Liver (tissue), 9 donors: Measurements from ENCODE around the gene UCKL1. TPM values are rescaled to one million over a fixed set of nuclear protein-coding genes. Genes with fewer than 3 reads are reported as not detected.
A peak's percentile ranks its signal among the peaks of the same experiment; 100 is the strongest.

Experiments used
- DNase-seq: peaks from one replicate; pipeline ENCODE4 v3.0.0-alpha.2; 2017; ENCODE audit warnings: low spot score
- H3K27ac ChIP-seq, 2 donors: one replicate each; pipeline ENCODE4 v1.7.0; 2013; ENCODE audit warnings: inconsistent platforms in 2 of 2, low read length in 2 of 2, control low read depth in 1 of 2, low read depth in 1 of 2, mild to moderate bottlenecking in 1 of 2
- H3K27me3 ChIP-seq, 4 donors: one replicate each; pipeline versions ENCODE4 v1.6.1 to v1.7.0; 2013; ENCODE audit warnings: low read length in 3 of 4, inconsistent platforms in 1 of 4, mild to moderate bottlenecking in 1 of 4, moderate library complexity in 1 of 4; ENCODE audit not compliant: control insufficient read depth in 4 of 4, insufficient read depth in 4 of 4
- H3K36me3 ChIP-seq, 4 donors: one replicate each; pipeline versions ENCODE4 v1.6.1 to v1.7.0; 2013; ENCODE audit warnings: low read length in 3 of 4, mild to moderate bottlenecking in 3 of 4, low read depth in 1 of 4, moderate library complexity in 1 of 4; ENCODE audit not compliant: control insufficient read depth in 4 of 4, insufficient read depth in 3 of 4
- H3K4me1 ChIP-seq, 4 donors: one replicate each; pipeline versions ENCODE4 v1.6.1 to v1.7.0; 2013; ENCODE audit warnings: low read length in 3 of 4, mild to moderate bottlenecking in 3 of 4, moderate library complexity in 1 of 4; ENCODE audit not compliant: control insufficient read depth in 4 of 4, insufficient read depth in 4 of 4
- H3K4me3 ChIP-seq, 3 donors: one replicate each; pipeline versions ENCODE4 v1.6.1 to v1.7.0; 2013; ENCODE audit warnings: low read length in 3 of 3, control low read depth in 1 of 3, low read depth in 1 of 3, mild to moderate bottlenecking in 1 of 3
- H3K9ac ChIP-seq, 2 donors: one replicate each; pipeline ENCODE4 v1.7.0; 2013; ENCODE audit warnings: low read length in 2 of 2, mild to moderate bottlenecking in 2 of 2, moderate library complexity in 2 of 2, control low read depth in 1 of 2, low read depth in 1 of 2
- H3K9me3 ChIP-seq, 4 donors: one replicate each; pipeline versions ENCODE4 v1.6.1 to v1.7.0; 2013; ENCODE audit warnings: low read length in 3 of 4; ENCODE audit not compliant: control insufficient read depth in 4 of 4
- FOXA1 ChIP-seq: IDR thresholded peaks from 2 replicates; pipeline ENCODE4 v1.6.1; 2016; ENCODE audit warnings: antibody characterized with exemption
- GABPA ChIP-seq, 2 donors: IDR thresholded peaks in 1 of 2; conservative IDR thresholded peaks in 1 of 2; 2 replicates each; pipeline ENCODE4 v1.6.1; 2016; ENCODE audit warnings: antibody characterized with exemption in 2 of 2, mild to moderate bottlenecking in 1 of 2, moderate library complexity in 1 of 2
- HNF4A ChIP-seq, 2 donors: conservative IDR thresholded peaks; 2 replicates each; pipeline ENCODE4 v1.6.1; 2016; ENCODE audit warnings: antibody characterized with exemption in 2 of 2, mild to moderate bottlenecking in 2 of 2
- HNF4G ChIP-seq: IDR thresholded peaks from 2 replicates; pipeline ENCODE4 v1.6.1; 2016; ENCODE audit warnings: antibody characterized with exemption
- JUND ChIP-seq, 2 donors: IDR thresholded peaks; 2 replicates each; pipeline ENCODE4 v1.6.1; 2016; ENCODE audit warnings: antibody characterized with exemption in 2 of 2
- NR2F2 ChIP-seq: IDR thresholded peaks from 2 replicates; pipeline ENCODE4 v1.6.1; 2016; ENCODE audit warnings: antibody characterized with exemption
- RAD21 ChIP-seq, 2 donors: IDR thresholded peaks; 2 replicates each; pipeline ENCODE4 v1.6.1; 2016; ENCODE audit warnings: antibody characterized with exemption in 2 of 2, mild to moderate bottlenecking in 2 of 2
- SP1 ChIP-seq: IDR thresholded peaks from 2 replicates; pipeline ENCODE4 v1.6.1; 2018; ENCODE audit warnings: antibody characterized with exemption, mild to moderate bottlenecking
- TAF1 ChIP-seq: conservative IDR thresholded peaks from 2 replicates; pipeline ENCODE4 v1.6.1; 2016; ENCODE audit warnings: antibody characterized with exemption, mild to moderate bottlenecking
- YY1 ChIP-seq: IDR thresholded peaks from 2 replicates; pipeline ENCODE4 v1.6.1; 2016; ENCODE audit warnings: antibody characterized with exemption, mild to moderate bottlenecking
- WGBS: extraction: QIAGEN DNeasy Blood & Tissue Kit; methylation state at CpG from one replicate; pipeline ENCODE4 v1.1.7; 2013; 5-methylcytosine and 5-hydroxymethylcytosine counted together
- polyA plus RNA-seq, 2 donors: library from polyadenylated mRNA; stranded (reverse) in 1 of 2; unstranded in 1 of 2; fragments of 200-250 nt in 1 of 2; fragments of >200 nt in 1 of 2; fragmentation: Nextera tagmentation in 1 of 2; extraction: Ambion mirVana in 1 of 2; gene quantifications; one replicate each; pipeline versions ENCODE4 v1.2.1 to v1.2.3, GENCODE V29; 2013 to 2015
- total RNA-seq, 2 donors: library from RNA; depleted of rRNA; stranded (reverse); fragments of >200 nt; gene quantifications; one replicate each; pipeline ENCODE4 v1.2.3, GENCODE V29; 2014
- TF ChIP-seq, protein P1 (sequence below): IDR thresholded peaks from 2 replicates; pipeline ENCODE4 v1.6.1; 2016; ENCODE audit warnings: antibody characterized with exemption
- TF ChIP-seq, protein P2 (sequence below): IDR thresholded peaks from 2 replicates; pipeline ENCODE4 v1.6.1; 2016; ENCODE audit warnings: antibody characterized with exemption
- TF ChIP-seq, protein P3 (sequence below): IDR thresholded peaks from 2 replicates; pipeline ENCODE4 v1.6.1; 2016; ENCODE audit warnings: antibody characterized with exemption, mild to moderate bottlenecking
- TF ChIP-seq, protein P4 (sequence below): fragments of 150-350 bp; IDR thresholded peaks from 2 replicates; pipeline ENCODE4 v1.5.1; 2017; ENCODE audit warnings: improper control_type of control experiment, low read depth, low read length; ENCODE audit not compliant: missing input control
- TF ChIP-seq, protein P5 (sequence below): IDR thresholded peaks from 2 replicates; pipeline ENCODE4 v1.6.1; 2016; ENCODE audit warnings: antibody characterized with exemption
- donor health status: healthy.
- donor health status: healthy.
- donor health status: healthy.
- donor health status: healthy.
- donor health status: healthy.

Gene UCKL1
- total and polyA plus RNA-seq, 4 donors = 16.4 to 20.4 (median 18.3) TPM

DNA sequence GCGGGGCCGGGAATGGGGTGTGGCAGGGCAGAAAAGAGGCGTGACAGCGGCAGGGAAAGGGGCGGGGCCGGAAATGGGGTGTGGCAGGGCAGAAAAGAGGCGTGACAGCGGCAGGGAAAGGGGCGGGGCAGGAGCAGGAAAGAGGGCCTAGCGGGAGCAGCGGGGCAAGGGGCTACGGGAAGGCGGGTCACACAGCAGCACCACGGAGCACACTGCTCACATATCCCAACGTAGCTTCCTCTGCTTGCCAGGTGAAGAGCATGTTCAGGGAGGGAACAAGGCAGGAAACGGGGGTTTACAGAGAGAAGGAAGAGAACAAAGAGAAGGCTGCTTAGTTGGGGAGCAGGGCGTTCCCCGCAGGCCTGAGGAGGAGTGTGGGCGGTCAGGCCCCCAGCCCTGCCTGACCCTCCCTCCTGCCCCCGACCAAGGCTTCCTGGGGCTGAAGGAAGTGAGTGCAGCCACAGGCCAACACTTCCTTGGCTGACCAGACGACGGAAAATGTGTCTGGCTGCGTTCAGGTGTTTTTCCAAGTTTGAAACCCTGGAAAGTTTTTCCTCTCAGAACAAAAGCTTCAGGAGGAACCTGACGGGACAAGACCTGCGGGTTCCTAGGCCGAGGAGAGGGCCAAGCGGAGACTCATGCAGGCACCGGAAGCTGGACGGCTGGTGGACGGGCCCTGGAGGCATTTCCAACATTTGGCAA lies 13.8 kb downstream of the UCKL1 start:
- H3K4me3 ChIP-seq = no peak overlapping the region

DNA sequence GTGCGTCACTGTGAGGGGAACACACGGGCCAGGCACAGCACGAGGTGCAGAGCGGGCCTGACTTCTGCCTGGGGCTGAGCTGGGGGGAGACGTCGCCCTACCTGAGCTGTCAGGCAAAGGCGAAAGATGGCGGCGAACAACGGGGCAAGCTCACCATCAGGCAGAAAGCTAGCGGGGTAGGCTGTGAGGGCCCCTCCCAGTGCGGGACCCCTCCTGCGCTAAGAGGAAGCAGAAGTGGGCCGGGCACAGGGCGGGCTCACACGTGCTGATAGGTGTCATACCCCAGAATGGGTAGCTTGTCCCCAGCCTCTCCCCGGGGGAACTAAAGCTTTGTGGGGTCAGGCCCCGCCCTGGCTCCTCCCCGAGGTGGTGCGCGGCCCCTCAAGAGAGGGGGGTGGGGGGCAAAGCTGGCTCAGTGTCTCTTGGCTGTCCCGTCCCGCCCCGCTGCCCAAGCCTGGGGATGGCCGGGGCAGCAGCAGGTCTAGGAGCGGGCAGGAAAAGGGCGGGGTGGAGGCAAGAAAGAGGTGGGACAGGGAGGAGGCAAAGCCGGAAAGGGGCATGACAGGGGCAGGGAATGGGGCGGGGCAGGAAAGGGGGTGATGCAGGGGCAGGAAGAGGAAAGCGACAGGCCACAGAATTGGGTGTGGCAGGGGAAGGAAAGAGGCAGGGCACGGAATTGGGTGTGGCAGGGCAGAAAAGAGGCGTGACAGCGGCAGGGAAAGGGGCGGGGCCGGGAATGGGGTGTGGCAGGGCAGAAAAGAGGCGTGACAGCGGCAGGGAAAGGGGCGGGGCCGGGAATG lies 14.7 kb downstream of the UCKL1 start:
- Histone ChIP-seq H3K9ac (no peak overlapping the region), H3K9me3 (no peaks in the 10 kb centered on the region), H3K27me3 (no peaks in the 10 kb centered on the region), H3K4me3 (no peak overlapping the region), H3K4me1 (peaks cover 0 to 2% (median 0%) of the 10 kb centered on the region in 4 donors), H3K27ac (peak overlapping the region in 1 of 2 donors; percentile 20), H3K36me3 (peaks cover 16 to 51% (median 23%) of the 10 kb centered on the region in 4 donors)
- 81% methylated on average over 35 of the region's 39 CpGs for WGBS
- DNase-seq = no peak
- TF ChIP-seq SP1 (peak; percentile 12), TAF1 (no peak), RAD21 (IDR thresholded peaks at IDR 0.05) (no peak), NR2F2 (no peak), FOXA1 (no peak), HNF4A (conservative IDR thresholded peaks at IDR 0.05) (no peak)

More for the DNA sequence above, 13.8 kb downstream of the UCKL1 start:
- H3K36me3 ChIP-seq = peaks cover 16 to 51% (median 23%) of the 10 kb centered on the region in 4 donors
- H3K27ac ChIP-seq = no peak overlapping the region
- H3K4me1 ChIP-seq = peaks cover 0 to 4% (median 1%) of the 10 kb centered on the region in 4 donors
- H3K27me3 ChIP-seq = no peaks in the 10 kb centered on the region
- no peaks in the 10 kb centered on the region for H3K9me3 ChIP-seq
- 74% methylated on average over 30 of the region's 30 CpGs for WGBS
- H3K9ac ChIP-seq = no peak overlapping the region
- TF ChIP-seq HNF4A (conservative IDR thresholded peaks at IDR 0.05) (no peak), NR2F2 (peak; percentile 50)
- no peak for DNase-seq

DNA sequence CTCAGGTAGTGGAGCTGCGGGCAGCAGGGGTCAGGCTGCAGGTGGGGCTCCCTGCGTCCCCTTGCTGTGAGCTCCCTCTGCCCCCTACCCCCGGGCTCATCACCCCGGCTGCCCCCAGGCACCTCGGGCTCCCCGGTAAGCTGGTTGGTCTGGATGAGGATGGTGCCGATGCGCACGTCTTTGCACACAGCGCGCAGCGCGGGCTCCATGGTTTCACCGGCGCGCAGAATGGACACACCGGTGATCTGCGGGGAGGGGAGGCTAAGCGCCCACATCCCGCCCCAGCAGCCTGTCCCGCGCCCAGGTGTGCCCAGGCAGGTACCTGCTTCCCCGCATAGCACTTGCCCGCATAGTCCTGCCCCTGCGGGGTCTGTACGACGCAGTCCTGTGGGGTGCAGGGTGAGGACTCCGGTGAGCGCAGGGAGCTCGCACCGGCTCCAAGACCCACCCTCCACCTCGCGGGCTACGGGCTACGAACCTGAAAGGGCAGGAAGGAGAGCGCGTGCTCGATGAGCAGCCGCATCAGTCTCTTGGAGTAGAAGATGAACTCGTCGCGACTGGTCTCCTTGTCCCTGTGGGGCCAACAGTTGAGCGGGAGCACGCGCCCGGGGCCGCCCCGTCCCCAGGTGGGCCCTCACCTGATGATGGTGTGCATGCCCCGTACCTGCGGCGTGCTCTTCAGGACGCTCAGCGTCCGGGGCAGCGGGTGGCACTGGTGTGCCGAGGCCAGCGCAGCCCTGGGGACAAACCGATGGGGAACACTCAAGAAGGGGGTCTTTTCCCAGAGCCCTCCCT lies 15.5 kb downstream of the UCKL1 start:
- Histone ChIP-seq H3K9me3 (no peaks in the 10 kb centered on the region), H3K4me1 (peaks cover 0 to 2% (median 0%) of the 10 kb centered on the region in 4 donors), H3K36me3 (peaks cover 16 to 56% (median 21%) of the 10 kb centered on the region in 4 donors), H3K4me3 (no peak overlapping the region), H3K9ac (no peak overlapping the region), H3K27ac (no peak overlapping the region), H3K27me3 (no peaks in the 10 kb centered on the region)
- WGBS = 97% methylated on average over 58 of the region's 58 CpGs
- TF ChIP-seq, protein P1, sequence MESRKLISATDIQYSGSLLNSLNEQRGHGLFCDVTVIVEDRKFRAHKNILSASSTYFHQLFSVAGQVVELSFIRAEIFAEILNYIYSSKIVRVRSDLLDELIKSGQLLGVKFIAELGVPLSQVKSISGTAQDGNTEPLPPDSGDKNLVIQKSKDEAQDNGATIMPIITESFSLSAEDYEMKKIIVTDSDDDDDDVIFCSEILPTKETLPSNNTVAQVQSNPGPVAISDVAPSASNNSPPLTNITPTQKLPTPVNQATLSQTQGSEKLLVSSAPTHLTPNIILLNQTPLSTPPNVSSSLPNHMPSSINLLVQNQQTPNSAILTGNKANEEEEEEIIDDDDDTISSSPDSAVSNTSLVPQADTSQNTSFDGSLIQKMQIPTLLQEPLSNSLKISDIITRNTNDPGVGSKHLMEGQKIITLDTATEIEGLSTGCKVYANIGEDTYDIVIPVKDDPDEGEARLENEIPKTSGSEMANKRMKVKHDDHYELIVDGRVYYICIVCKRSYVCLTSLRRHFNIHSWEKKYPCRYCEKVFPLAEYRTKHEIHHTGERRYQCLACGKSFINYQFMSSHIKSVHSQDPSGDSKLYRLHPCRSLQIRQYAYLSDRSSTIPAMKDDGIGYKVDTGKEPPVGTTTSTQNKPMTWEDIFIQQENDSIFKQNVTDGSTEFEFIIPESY = no peak
- TF ChIP-seq NR2F2 (no peak), FOXA1 (no peak), GABPA (IDR thresholded peaks at IDR 0.05 in 1 of 2, conservative IDR thresholded peaks at IDR 0.05 in 1 of 2) (no peak), SP1 (no peak), YY1 (no peak), HNF4G (no peak), JUND (IDR thresholded peaks at IDR 0.05) (no peak), HNF4A (conservative IDR thresholded peaks at IDR 0.05) (no peak)
- TF ChIP-seq, protein P2, sequence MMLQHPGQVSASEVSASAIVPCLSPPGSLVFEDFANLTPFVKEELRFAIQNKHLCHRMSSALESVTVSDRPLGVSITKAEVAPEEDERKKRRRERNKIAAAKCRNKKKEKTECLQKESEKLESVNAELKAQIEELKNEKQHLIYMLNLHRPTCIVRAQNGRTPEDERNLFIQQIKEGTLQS = no peak
- TF ChIP-seq, protein P3, sequence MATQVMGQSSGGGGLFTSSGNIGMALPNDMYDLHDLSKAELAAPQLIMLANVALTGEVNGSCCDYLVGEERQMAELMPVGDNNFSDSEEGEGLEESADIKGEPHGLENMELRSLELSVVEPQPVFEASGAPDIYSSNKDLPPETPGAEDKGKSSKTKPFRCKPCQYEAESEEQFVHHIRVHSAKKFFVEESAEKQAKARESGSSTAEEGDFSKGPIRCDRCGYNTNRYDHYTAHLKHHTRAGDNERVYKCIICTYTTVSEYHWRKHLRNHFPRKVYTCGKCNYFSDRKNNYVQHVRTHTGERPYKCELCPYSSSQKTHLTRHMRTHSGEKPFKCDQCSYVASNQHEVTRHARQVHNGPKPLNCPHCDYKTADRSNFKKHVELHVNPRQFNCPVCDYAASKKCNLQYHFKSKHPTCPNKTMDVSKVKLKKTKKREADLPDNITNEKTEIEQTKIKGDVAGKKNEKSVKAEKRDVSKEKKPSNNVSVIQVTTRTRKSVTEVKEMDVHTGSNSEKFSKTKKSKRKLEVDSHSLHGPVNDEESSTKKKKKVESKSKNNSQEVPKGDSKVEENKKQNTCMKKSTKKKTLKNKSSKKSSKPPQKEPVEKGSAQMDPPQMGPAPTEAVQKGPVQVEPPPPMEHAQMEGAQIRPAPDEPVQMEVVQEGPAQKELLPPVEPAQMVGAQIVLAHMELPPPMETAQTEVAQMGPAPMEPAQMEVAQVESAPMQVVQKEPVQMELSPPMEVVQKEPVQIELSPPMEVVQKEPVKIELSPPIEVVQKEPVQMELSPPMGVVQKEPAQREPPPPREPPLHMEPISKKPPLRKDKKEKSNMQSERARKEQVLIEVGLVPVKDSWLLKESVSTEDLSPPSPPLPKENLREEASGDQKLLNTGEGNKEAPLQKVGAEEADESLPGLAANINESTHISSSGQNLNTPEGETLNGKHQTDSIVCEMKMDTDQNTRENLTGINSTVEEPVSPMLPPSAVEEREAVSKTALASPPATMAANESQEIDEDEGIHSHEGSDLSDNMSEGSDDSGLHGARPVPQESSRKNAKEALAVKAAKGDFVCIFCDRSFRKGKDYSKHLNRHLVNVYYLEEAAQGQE = no peak
- TF ChIP-seq, protein P4, sequence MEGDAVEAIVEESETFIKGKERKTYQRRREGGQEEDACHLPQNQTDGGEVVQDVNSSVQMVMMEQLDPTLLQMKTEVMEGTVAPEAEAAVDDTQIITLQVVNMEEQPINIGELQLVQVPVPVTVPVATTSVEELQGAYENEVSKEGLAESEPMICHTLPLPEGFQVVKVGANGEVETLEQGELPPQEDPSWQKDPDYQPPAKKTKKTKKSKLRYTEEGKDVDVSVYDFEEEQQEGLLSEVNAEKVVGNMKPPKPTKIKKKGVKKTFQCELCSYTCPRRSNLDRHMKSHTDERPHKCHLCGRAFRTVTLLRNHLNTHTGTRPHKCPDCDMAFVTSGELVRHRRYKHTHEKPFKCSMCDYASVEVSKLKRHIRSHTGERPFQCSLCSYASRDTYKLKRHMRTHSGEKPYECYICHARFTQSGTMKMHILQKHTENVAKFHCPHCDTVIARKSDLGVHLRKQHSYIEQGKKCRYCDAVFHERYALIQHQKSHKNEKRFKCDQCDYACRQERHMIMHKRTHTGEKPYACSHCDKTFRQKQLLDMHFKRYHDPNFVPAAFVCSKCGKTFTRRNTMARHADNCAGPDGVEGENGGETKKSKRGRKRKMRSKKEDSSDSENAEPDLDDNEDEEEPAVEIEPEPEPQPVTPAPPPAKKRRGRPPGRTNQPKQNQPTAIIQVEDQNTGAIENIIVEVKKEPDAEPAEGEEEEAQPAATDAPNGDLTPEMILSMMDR = no peak
- TF ChIP-seq, protein P5, sequence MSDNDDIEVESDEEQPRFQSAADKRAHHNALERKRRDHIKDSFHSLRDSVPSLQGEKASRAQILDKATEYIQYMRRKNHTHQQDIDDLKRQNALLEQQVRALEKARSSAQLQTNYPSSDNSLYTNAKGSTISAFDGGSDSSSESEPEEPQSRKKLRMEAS = no peak
- DNase-seq = no peak
